Upper lobe of left lung (tissue), 4 donors: Measurements from ENCODE around the gene CX3CR1.

Experiments
- CTCF ChIP-seq, 6 experiments: fragments of 450-650 bp in 4 of 6; fragments of 200-600 bp in 2 of 6; sonication (generic) in 2 of 6; IDR thresholded peaks; one replicate each; pipeline ENCODE4 v1.5.1; 2016 to 2019; ENCODE audit warnings: antibody characterized with exemption in 6 of 6
- EP300 ChIP-seq, 4 donors: sonication (generic); formaldehyde crosslinking; IDR thresholded peaks; one replicate each; pipeline ENCODE4 v1.5.1; 2017; ENCODE audit warnings: antibody characterized with exemption in 4 of 4, control low read depth in 2 of 4
- POLR2A ChIP-seq, 4 donors: fragments of 450-650 bp; IDR thresholded peaks; one replicate each; pipeline ENCODE4 v1.5.1; 2016 to 2017; ENCODE audit warnings: antibody characterized with exemption in 4 of 4, mild to moderate bottlenecking in 2 of 4
- POLR2AphosphoS5 ChIP-seq, 2 donors: sonication (generic); formaldehyde crosslinking; IDR thresholded peaks; one replicate each; pipeline ENCODE4 v1.5.1; 2017; ENCODE audit warnings: antibody characterized with exemption in 2 of 2

GRCh38 chr3:39280571-39280970, 735 bp upstream of the CX3CR1 start:
- TF ChIP-seq CTCF (IDR thresholded peaks at IDR 0.05) (no peak), POLR2A (IDR thresholded peaks at IDR 0.05) (no peak), EP300 (IDR thresholded peaks at IDR 0.05) (no peak), POLR2AphosphoS5 (IDR thresholded peaks at IDR 0.05) (no peak)
